B cell (primary cell): ENCODE data around the gene CAPN14. TPM values are rescaled to one million over a fixed set of nuclear protein-coding genes. Genes with fewer than 3 reads are reported as not detected.

Experiments used
- ATAC-seq: fragments of 200-7000 bp; cut with Tn5 transposase; one replicate; pipeline ENCODE4 v1.10.0; 2021; ENCODE audit warnings: low read depth, mild to moderate bottlenecking, moderate number of reproducible peaks, moderate library complexity
- CTCF ChIA-PET: fragments of 350-600 bp; sonication (Branson Sonifier 250); formaldehyde crosslinking; loops from one replicate; lab custom pipeline; 2021; ENCODE audit warnings: antibody characterized with exemption, inconsistent platforms; lab: Charles Lee
- POLR2A ChIA-PET: fragments of 350-600 bp; sonication (Branson Sonifier 250); formaldehyde crosslinking; loops from one replicate; lab custom pipeline; 2021; ENCODE audit warnings: antibody characterized with exemption; lab: Charles Lee
- DNase-seq: peaks from one replicate; pipeline ENCODE4 v3.0.0; 2013
- H2AFZ ChIP-seq: 2 replicates; pipeline ENCODE4 v1.6.1; 2012; ENCODE audit warnings: mild to moderate bottlenecking, low read depth, low read length; ENCODE audit not compliant: insufficient read depth, poor library complexity, severe bottlenecking
- H3K27ac ChIP-seq, 2 donors: 1 replicate in 1 of 2; 2 replicates in 1 of 2; pipeline ENCODE4 v1.5.1; 2012 to 2013; ENCODE audit warnings: low read length in 2 of 2, mild to moderate bottlenecking in 2 of 2, moderate library complexity in 1 of 2
- H3K27me3 ChIP-seq, 4 experiments: fragments of 200-600 bp in 1 of 4; sonication (generic) in 1 of 4; replicated peaks in 1 of 4; 1 replicate in 2 of 4; 2 replicates in 2 of 4; pipeline versions ENCODE4 v1.6.1 to v1.7.0; 2013 to 2016; ENCODE audit warnings: low read length in 3 of 4, mild to moderate bottlenecking in 2 of 4, mixed read lengths in 1 of 4, moderate library complexity in 1 of 4; ENCODE audit not compliant: insufficient read depth in 4 of 4, control insufficient read depth in 3 of 4; ENCODE audit errors: control extremely low read depth in 1 of 4
- H3K36me3 ChIP-seq, 2 experiments: replicated peaks in 1 of 2; 1 replicate in 1 of 2; 2 replicates in 1 of 2; pipeline versions ENCODE4 v1.6.1 to v1.7.1; 2013; ENCODE audit warnings: low read length in 1 of 2; ENCODE audit not compliant: insufficient read depth in 2 of 2, control insufficient read depth in 1 of 2; ENCODE audit errors: control extremely low read depth in 1 of 2, extremely low read depth in 1 of 2
- H3K4me1 ChIP-seq, 2 donors: fragments of 200-600 bp in 1 of 2; sonication (generic) in 1 of 2; 1 replicate in 1 of 2; 2 replicates in 1 of 2; pipeline versions ENCODE4 v1.5.1 to v1.6.1; 2013 to 2017; ENCODE audit warnings: low read length in 2 of 2; ENCODE audit not compliant: control insufficient read depth in 2 of 2, insufficient read depth in 2 of 2
- H3K4me2 ChIP-seq: replicated peaks from 2 replicates; pipeline ENCODE3; 2012; ENCODE audit warnings: mild to moderate bottlenecking, low read depth, low read length; ENCODE audit not compliant: poor library complexity, severe bottlenecking
- H3K4me3 ChIP-seq, 5 experiments: fragments of 200-600 bp in 1 of 5; sonication (generic) in 1 of 5; 1 replicate in 3 of 5; 2 replicates in 2 of 5; pipeline versions ENCODE4 v1.5.1 to v1.7.0; 2011 to 2016; ENCODE audit warnings: low read length in 4 of 5, mild to moderate bottlenecking in 4 of 5, low read depth in 2 of 5, control low read depth in 1 of 5, moderate library complexity in 1 of 5; ENCODE audit not compliant: insufficient read depth in 1 of 5; ENCODE audit errors: control extremely low read depth in 1 of 5, extremely low read depth in 1 of 5
- H3K79me2 ChIP-seq: fragments of 200-600 bp; sonication (generic); one replicate; pipeline ENCODE4 v1.6.0; 2016; ENCODE audit warnings: low read length; ENCODE audit not compliant: control insufficient read depth, insufficient read depth
- H3K9ac ChIP-seq: fragments of 200-600 bp; sonication (generic); 2 replicates; pipeline ENCODE4 v1.6.1; 2017; ENCODE audit warnings: mild to moderate bottlenecking, low read length, moderate library complexity
- H3K9me3 ChIP-seq, 3 donors: one replicate each; pipeline versions ENCODE4 v1.6.1 to v1.7.1; 2013; ENCODE audit warnings: low read length in 2 of 3; ENCODE audit not compliant: control insufficient read depth in 2 of 3, insufficient read depth in 1 of 3; ENCODE audit errors: control extremely low read depth in 1 of 3
- H4K20me1 ChIP-seq: 2 replicates; pipeline ENCODE4 v1.6.0; 2012; ENCODE audit warnings: mild to moderate bottlenecking, low read length; ENCODE audit not compliant: insufficient read depth, control insufficient read depth, poor library complexity, severe bottlenecking
- H3K27ac Mint-ChIP-seq: one replicate; pipeline ENCODE4 v1.8.0; 2021; ENCODE audit warnings: mixed read lengths
- H3K27me3 Mint-ChIP-seq: one replicate; pipeline ENCODE4 v1.8.0; 2021; ENCODE audit warnings: mixed read lengths
- H3K4me1 Mint-ChIP-seq: one replicate; pipeline ENCODE4 v1.8.0; 2021; ENCODE audit warnings: mixed read lengths
- H3K4me3 Mint-ChIP-seq: one replicate; pipeline ENCODE4 v1.8.0; 2021; ENCODE audit warnings: mixed read lengths
- H3K9me3 Mint-ChIP-seq: one replicate; pipeline ENCODE4 v1.8.0; 2022; ENCODE audit warnings: mixed read lengths; ENCODE audit not compliant: insufficient read depth
- EZH2 ChIP-seq: IDR thresholded peaks from 2 replicates; pipeline ENCODE4 v1.6.1; 2012; ENCODE audit warnings: borderline replicate concordance, low read depth, mild to moderate bottlenecking, moderate library complexity, low read length; ENCODE audit not compliant: insufficient read depth, poor library complexity, severe bottlenecking
- WGBS: methylation state at CpG from one replicate; pipeline ENCODE4 v1.1.5; 2013; ENCODE audit warnings: missing lambda C conversion rate; ENCODE audit not compliant: insufficient coverage; 5-methylcytosine and 5-hydroxymethylcytosine counted together
- intact Hi-C: fragments of 100-400 bp; cut with micrococcal nuclease; formaldehyde crosslinking; loops from one replicate; pipeline ENCODE4 v1.10.0; 2022
- polyA plus RNA-seq: library from polyadenylated mRNA; depleted of rRNA; stranded (reverse); fragments of >200 nt; gene quantifications from 2 replicates; pipeline ENCODE4 v1.2.3, GENCODE V29; 2012
- total RNA-seq, 2 donors: library from RNA; stranded (reverse); fragments of 120-200 nt in 1 of 2; gene quantifications; 1 replicate in 1 of 2; 2 replicates in 1 of 2; pipeline versions ENCODE4 v1.2.3 to v1.2.4, GENCODE V29; 2013 to 2022
- TF ChIP-seq, protein P1 (sequence below): fragments of 200-600 bp; IDR thresholded peaks from one replicate; pipeline ENCODE4 v1.8.0; 2022; ENCODE audit warnings: antibody characterized with exemption, mild to moderate bottlenecking

Gene CAPN14
- total and polyA plus RNA-seq, 2 donors (not counting 1 experiment from before 2014, with no cell fraction given), result 2.5 to 7.8 TPM

DNA sequence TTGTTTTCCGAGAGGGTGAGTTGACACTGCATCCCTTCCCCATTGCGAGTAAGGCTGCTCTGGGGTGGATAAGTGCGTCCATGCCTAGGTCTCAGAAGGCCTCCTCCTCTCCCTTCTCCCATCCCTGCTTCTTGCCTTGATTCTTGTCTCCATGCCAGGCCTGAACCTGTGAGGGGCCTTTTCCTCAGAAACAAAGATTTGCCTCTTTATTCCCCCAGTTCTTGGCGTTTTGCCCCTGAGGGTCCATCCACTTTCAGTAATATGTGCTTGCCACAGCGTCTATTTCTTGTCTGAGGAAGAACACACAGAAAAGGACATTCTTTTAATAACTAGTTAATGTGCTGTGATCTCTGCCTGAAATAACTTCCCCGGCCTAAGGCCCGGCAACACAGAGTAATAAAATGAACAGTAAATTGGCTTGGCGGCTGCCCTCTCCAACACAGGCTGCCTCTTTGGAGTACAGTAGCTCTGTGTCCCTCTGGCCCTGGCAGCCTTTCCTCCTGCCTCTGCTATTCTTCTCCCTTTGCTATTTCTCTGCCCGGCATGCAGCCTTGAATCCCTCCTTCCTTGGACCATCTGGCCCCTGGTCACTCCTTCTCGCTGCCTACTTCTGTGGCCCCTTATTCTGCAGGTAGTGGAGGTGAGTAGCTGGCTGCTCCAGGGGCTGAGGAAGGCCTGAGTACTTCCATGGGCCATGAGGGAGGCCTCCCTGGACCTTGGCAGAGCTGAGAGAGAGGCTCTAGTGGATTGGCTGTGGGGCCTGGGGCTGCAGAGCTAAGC lies 21.0 kb upstream of the CAPN14 start:
- H3K9me3 Mint-ChIP-seq, result no peaks in the 10 kb centered on the region
- H3K27ac Mint-ChIP-seq, result peak overlapping the region; percentile 56
- peaks cover 32 to 48% of the 10 kb centered on the region in 2 donors for H3K4me1 ChIP-seq

More for the DNA sequence above, 21.0 kb upstream of the CAPN14 start:
- Histone ChIP-seq H3K4me3 (no peak overlapping the region), H3K79me2 (peaks cover 9% of the 10 kb centered on the region), H3K4me2 (no peak overlapping the region), H3K9ac (no peak overlapping the region), H4K20me1 (no peaks in the 10 kb centered on the region), H3K27me3 (no peaks in the 10 kb centered on the region), H3K36me3 (peaks cover 0 to 5% of the 10 kb centered on the region in 2 experiments), H3K27ac (no peak overlapping the region), H3K9me3 (no peaks in the 10 kb centered on the region), H2AFZ (no peak overlapping the region)
- DNase-seq (no peak), ATAC-seq (no peak)
- ChIA-PET CTCF (interaction anchor here (1.1 to 1.3 kb wide), 2 partner anchors 26 to 527 kb away, joined by 3 to 4 read pairs; no protein-coding TSS in a partner anchor), POLR2A (interaction anchor here (0.6 to 1.5 kb wide), 2 partner anchors 14 to 17 kb away, joined by 3 read pairs; no protein-coding TSS in a partner anchor)
- Mint-ChIP-seq H3K4me3 (no peak overlapping the region), H3K27me3 (no peaks in the 10 kb centered on the region), H3K4me1 (peaks cover 76% of the 10 kb centered on the region)
- intact Hi-C loops, result no loop called here
- WGBS, result 100% methylated on average over 7 of the region's 10 CpGs
- no peak for TF ChIP-seq EZH2
- TF ChIP-seq, protein P1, sequence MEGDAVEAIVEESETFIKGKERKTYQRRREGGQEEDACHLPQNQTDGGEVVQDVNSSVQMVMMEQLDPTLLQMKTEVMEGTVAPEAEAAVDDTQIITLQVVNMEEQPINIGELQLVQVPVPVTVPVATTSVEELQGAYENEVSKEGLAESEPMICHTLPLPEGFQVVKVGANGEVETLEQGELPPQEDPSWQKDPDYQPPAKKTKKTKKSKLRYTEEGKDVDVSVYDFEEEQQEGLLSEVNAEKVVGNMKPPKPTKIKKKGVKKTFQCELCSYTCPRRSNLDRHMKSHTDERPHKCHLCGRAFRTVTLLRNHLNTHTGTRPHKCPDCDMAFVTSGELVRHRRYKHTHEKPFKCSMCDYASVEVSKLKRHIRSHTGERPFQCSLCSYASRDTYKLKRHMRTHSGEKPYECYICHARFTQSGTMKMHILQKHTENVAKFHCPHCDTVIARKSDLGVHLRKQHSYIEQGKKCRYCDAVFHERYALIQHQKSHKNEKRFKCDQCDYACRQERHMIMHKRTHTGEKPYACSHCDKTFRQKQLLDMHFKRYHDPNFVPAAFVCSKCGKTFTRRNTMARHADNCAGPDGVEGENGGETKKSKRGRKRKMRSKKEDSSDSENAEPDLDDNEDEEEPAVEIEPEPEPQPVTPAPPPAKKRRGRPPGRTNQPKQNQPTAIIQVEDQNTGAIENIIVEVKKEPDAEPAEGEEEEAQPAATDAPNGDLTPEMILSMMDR, result no peak
